ENCODE data around the gene NEK11. TPM values are rescaled to one million over a fixed set of nuclear protein-coding genes. Genes with fewer than 3 reads are reported as not detected.

The NEK11 gene
- total RNA-seq, 2 donors from 2014 or later: 7.4 to 14.0 TPM

GRCh38 chr3:131279577-131279976 lies 252.9 kb downstream of the NEK11 start:
- WGBS: 90% methylated on average over 2 of the region's 2 CpGs
- TF ChIP-seq CTCF (IDR thresholded peaks at IDR 0.05) (no peak), POLR2A (IDR thresholded peaks at IDR 0.05) (no peak)
- no peaks in the 10 kb centered on the region for H3K36me3 ChIP-seq
- DNase-seq (ENCODE audit: low spot score): no peak
- no peaks in the 10 kb centered on the region for H3K9me3 ChIP-seq
- H3K4me3 ChIP-seq: no peak overlapping the region
- no peak overlapping the region for H3K27ac ChIP-seq
- no peaks in the 10 kb centered on the region for H3K27me3 ChIP-seq (replicated peaks; ENCODE audit: insufficient read depth)
- intact Hi-C loops (cut with DNase I): no loop called here
- no peaks in the 10 kb centered on the region for H3K4me1 ChIP-seq (replicated peaks)

GRCh38 chr3:131282379-131282778 lies 255.7 kb downstream of the NEK11 start:
- Histone ChIP-seq H3K4me3 (no peak overlapping the region), H3K27ac (no peak overlapping the region), H3K9me3 (no peaks in the 10 kb centered on the region), H3K27me3 (replicated peaks; ENCODE audit: insufficient read depth) (no peaks in the 10 kb centered on the region), H3K4me1 (replicated peaks) (no peaks in the 10 kb centered on the region), H3K36me3 (no peaks in the 10 kb centered on the region)
- intact Hi-C loops (cut with DNase I): no loop called here
- TF ChIP-seq CTCF (IDR thresholded peaks at IDR 0.05) (no peak), POLR2A (IDR thresholded peaks at IDR 0.05) (no peak), POLR2AphosphoS5 (IDR thresholded peaks at IDR 0.05) (no peak)
- no peak for DNase-seq (ENCODE audit: low spot score)
- 42% methylated on average over 2 of the region's 2 CpGs for WGBS

GRCh38 chr3:131282967-131283366 lies 256.3 kb downstream of the NEK11 start:
- no peaks in the 10 kb centered on the region for H3K27me3 ChIP-seq (replicated peaks; ENCODE audit: insufficient read depth)
- 93% methylated on average over 1 of the region's 1 CpG for WGBS
- H3K36me3 ChIP-seq: no peaks in the 10 kb centered on the region
- no peaks in the 10 kb centered on the region for H3K9me3 ChIP-seq
- intact Hi-C loops (cut with DNase I): no loop called here
- no peaks in the 10 kb centered on the region for H3K4me1 ChIP-seq (replicated peaks)
- H3K4me3 ChIP-seq: no peak overlapping the region
- no peak for DNase-seq (ENCODE audit: low spot score)
- no peak for TF ChIP-seq POLR2AphosphoS5 (IDR thresholded peaks at IDR 0.05)
- TF ChIP-seq POLR2A (IDR thresholded peaks at IDR 0.05): no peak
- no peak for TF ChIP-seq CTCF (IDR thresholded peaks at IDR 0.05)
- H3K27ac ChIP-seq: no peak overlapping the region

GRCh38 chr3:131283862-131284261 lies 257.2 kb downstream of the NEK11 start:
- no peak overlapping the region for H3K27ac ChIP-seq
- no peaks in the 10 kb centered on the region for H3K9me3 ChIP-seq
- H3K4me1 ChIP-seq (replicated peaks): no peaks in the 10 kb centered on the region
- no peak for DNase-seq (ENCODE audit: low spot score)
- H3K27me3 ChIP-seq (replicated peaks; ENCODE audit: insufficient read depth): no peaks in the 10 kb centered on the region
- H3K4me3 ChIP-seq: no peak overlapping the region
- no peaks in the 10 kb centered on the region for H3K36me3 ChIP-seq
- no peak for TF ChIP-seq POLR2AphosphoS5 (IDR thresholded peaks at IDR 0.05)
- TF ChIP-seq CTCF (IDR thresholded peaks at IDR 0.05): no peak
- no peak for TF ChIP-seq POLR2A (IDR thresholded peaks at IDR 0.05)
- 60% methylated on average over 3 of the region's 3 CpGs for WGBS
- intact Hi-C loops (cut with DNase I): no loop called here

GRCh38 chr3:131284302-131284701 lies 257.6 kb downstream of the NEK11 start:
- H3K4me3 ChIP-seq: no peak overlapping the region
- WGBS: 90% methylated on average over 1 of the region's 1 CpG
- no peak for TF ChIP-seq POLR2AphosphoS5 (IDR thresholded peaks at IDR 0.05)
- no peak for TF ChIP-seq POLR2A (IDR thresholded peaks at IDR 0.05)
- TF ChIP-seq CTCF (IDR thresholded peaks at IDR 0.05): no peak
- H3K27me3 ChIP-seq (replicated peaks; ENCODE audit: insufficient read depth): no peaks in the 10 kb centered on the region
- no peak overlapping the region for H3K27ac ChIP-seq
- intact Hi-C loops (cut with DNase I): no loop called here
- no peaks in the 10 kb centered on the region for H3K4me1 ChIP-seq (replicated peaks)
- no peak for DNase-seq (ENCODE audit: low spot score)
- H3K9me3 ChIP-seq: no peaks in the 10 kb centered on the region
- no peaks in the 10 kb centered on the region for H3K36me3 ChIP-seq

Measured in prostate gland (tissue), 2 donors.